Prostate gland (tissue), 2 donors: Measurements from ENCODE around the gene GSK3A.

ENCODE experiments used
- CTCF ChIP-seq, 4 experiments: fragments of 200-600 bp in 2 of 4; fragments of 450-650 bp in 2 of 4; sonication (generic) in 2 of 4; IDR thresholded peaks; 1 replicate in 3 of 4; 2 replicates in 1 of 4; pipeline ENCODE4 v1.5.1; 2016 to 2019; ENCODE audit warnings: antibody characterized with exemption in 4 of 4, mild to moderate bottlenecking in 2 of 4, moderate library complexity in 2 of 4
- POLR2A ChIP-seq: fragments of 450-650 bp; IDR thresholded peaks from one replicate; pipeline ENCODE4 v1.6.1; 2016; ENCODE audit warnings: antibody characterized with exemption, mild to moderate bottlenecking
- POLR2AphosphoS5 ChIP-seq: sonication (generic); formaldehyde crosslinking; IDR thresholded peaks from one replicate; pipeline ENCODE4 v1.6.1; 2017; ENCODE audit warnings: antibody characterized with exemption

GRCh38 chr19:42193706-42194105, 48.7 kb downstream of the GSK3A start:
- TF ChIP-seq CTCF (IDR thresholded peaks at IDR 0.05) (no peak), POLR2AphosphoS5 (no peak), POLR2A (no peak)
